Stimulated activated CD8-positive, alpha-beta memory T cell treated with anti-CD3 and anti-CD28 coated beads, Interleukin-7, amount 100 ng/mL, for 1 hour (primary cell): ENCODE results near the gene CDH11.

Experiments used
- DNase-seq, 2 donors: peaks; one replicate each; pipeline ENCODE4 v3.0.0-alpha.2; 2020; ENCODE audit warnings: low read depth in 2 of 2

Gene CDH11, protein sequence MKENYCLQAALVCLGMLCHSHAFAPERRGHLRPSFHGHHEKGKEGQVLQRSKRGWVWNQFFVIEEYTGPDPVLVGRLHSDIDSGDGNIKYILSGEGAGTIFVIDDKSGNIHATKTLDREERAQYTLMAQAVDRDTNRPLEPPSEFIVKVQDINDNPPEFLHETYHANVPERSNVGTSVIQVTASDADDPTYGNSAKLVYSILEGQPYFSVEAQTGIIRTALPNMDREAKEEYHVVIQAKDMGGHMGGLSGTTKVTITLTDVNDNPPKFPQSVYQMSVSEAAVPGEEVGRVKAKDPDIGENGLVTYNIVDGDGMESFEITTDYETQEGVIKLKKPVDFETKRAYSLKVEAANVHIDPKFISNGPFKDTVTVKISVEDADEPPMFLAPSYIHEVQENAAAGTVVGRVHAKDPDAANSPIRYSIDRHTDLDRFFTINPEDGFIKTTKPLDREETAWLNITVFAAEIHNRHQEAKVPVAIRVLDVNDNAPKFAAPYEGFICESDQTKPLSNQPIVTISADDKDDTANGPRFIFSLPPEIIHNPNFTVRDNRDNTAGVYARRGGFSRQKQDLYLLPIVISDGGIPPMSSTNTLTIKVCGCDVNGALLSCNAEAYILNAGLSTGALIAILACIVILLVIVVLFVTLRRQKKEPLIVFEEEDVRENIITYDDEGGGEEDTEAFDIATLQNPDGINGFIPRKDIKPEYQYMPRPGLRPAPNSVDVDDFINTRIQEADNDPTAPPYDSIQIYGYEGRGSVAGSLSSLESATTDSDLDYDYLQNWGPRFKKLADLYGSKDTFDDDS

DNA sequence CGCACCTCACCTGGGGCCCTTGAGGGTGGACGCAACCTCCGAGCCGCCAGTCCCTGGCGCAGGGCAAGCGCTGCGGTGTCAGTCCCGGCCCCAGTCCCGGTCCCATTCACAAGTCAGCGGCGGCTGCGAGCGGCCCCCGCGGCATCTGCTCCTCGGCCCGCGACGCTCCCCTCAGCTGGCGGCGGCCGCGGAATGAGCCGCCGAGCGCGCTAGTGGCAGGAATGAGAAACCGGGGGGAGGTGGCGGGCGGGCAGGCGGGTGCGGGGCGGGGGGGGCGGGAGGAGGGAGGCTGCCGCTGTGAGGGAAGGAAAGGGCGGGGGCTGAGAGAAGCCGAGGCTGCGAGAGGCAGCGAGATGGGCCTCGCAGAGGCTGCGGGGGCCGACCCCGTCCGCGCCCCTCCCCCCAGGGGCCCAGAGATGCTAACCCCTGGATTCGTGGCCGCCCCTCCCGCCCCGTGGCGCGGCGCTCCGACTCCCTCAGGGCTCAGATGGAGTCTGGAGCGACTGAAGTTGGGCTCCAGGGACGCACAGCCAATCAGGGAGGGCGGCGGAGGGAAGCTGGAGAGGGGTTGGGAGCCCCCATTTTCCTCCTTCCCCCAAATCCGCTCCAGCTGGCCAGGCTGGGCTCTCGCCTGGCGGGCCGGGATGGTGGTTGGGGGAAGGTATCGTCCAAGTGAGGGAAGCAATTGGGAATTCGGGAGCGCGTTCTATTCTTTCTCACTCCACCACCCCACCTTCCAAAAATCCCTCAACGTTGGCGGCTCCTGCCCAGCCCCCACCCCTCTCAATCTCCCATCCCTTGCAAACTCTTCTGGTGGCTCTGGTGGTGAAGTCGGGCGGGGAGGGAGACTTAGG is at the start of gene CDH11:
TSS of gene CDH11 (minus strand) at position 194 of the 854 bp plus-strand sequence. CDS start 117,194 bp downstream, outside the sequence.
- DNase-seq = no peak

DNA sequence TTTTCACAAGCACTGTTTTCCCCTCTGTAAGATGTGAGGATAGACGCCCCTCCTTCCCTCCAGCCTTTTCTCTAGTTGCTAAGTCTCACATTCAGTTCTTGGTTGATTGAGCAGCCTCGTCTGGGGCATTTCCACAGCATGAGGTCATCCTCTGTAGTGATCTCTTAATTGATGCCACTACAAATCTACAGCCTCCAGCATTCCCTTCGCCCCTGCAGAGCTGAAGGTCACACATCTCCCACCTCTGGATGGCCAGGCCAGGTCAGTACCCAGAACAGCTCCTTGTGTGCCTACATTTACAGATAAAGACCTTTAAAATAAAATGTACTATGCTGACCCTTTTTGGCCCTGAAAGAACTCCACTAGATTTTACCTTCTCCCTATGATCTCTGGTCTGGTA is 32.5 kb upstream of the CDH11 start:
- no peak for DNase-seq

DNA sequence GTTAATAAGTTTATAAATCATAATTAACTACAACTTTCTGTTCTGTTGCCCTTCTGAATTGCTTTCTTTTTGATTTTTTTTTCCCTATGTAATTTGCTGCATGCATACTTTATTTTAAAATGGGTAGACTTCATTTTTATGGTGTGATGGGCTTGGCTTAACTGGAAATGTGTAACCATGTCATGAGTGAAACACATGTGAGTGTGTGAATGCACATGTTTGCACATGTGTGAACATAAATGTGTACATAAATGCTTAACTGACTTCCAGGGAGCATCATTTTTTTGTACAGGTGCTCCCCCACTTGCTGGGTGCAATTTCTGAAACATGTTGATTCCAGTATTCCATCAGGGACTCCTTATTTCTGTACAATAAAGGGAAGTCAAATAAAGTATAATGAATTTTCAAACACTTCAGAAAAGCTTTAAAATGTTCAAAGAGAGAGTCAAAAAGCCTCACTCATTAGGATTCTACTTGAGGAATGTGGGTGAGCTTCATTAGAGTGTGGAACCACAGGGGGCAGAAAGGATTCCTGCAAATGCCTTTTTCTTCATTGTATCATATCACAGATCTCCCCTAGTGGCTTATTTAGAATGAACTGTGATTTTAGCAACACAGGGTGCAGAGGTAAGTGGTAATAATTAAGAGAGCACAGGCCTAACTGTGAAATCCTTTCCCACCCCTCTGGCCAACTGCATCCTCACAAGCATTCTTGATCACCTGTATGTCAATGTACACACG is 31.7 kb upstream of the CDH11 start:
- no peak for DNase-seq

DNA sequence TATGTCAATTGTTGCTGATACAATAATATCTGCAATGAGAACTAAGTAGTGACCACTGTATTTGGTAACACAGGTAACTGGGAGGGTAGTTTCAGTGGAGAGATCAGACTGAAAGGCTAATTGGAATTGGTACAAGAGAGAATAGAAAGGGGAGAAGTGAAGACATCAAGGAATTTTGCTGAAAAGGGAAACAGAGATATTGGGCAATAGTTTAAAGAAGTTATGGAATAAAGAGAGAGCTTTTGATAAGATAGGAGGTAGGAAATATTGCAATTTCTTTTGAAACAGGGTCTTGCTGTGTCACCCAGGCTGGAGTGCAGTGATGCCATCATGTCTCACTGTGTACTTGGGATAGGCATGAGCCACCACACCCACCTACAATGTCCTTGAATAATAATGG is 26.9 kb upstream of the CDH11 start:
- DNase-seq = no peak

DNA sequence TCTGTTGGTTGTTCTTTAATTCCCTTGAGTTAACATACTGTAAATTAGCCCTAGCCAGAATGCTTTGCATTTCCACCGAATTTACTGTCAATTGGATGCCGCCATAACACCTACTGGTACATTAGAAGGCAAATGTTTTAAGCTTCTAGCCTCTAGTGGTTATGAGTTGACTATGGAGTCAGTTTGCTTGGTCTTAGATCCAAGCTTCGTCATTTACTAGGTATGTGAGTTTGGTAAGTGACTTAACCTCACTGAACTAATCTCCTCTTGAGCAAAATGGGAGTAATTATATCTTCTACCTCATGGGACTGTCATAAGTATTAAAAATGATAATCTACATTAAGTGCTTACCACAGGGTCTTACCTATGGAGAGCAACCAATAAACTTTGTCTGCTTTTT is 20.4 kb upstream of the CDH11 start:
- no peak for DNase-seq

DNA sequence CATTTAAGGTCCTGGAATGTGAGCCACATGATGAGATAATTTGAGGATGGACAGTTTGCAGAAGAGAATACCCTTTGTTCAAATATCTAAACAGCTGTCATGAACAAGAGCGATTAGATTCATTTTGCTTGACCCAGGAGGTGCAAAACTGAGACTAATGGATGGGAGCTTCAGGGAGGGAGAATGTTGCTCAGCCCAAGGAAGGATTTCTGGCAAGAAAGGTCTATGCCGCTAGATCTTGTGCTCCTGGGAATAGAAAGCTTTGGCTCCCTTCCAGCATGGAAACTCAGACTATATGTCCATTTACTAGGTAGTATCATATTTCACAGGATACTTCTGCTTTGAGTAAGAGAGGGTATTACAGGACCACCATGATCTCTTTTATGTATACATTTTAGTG is 14.8 kb upstream of the CDH11 start:
- no peak for DNase-seq

DNA sequence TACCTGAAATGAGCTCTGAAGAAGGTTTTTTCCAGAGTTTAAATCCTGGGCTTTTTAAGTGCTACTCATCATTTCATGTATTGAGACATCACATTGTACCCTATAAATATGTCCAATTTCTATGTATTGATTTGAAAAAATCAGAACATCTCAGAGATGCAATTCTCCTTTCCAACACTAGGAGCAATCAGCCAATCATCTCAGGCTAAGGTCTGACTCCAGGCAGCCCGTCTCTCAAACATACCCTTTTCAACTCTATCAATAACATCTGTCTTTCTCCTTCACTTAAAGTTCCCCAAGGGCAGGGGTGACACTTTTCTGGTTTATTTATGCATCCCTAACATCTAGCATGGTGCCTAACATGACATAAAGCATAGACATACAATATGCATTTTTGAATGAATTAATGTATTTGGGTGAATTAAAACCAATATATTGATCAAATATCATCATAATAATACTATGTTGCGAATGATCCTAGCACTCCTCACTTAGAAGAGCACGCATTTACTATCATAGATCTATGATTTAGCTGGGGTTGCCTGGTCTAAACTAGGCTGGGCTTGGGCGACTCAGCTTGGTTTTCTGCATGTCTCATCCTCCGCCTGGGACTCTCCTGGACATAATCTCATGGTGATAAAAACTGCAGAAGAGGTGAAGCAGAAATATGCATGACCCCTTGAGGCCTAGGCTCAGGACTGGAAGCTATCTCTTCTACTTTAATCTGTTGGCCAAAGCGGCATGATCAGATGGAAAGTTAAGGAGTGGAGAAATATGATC is 5.2 kb upstream of the CDH11 start:
- no peak for DNase-seq

DNA sequence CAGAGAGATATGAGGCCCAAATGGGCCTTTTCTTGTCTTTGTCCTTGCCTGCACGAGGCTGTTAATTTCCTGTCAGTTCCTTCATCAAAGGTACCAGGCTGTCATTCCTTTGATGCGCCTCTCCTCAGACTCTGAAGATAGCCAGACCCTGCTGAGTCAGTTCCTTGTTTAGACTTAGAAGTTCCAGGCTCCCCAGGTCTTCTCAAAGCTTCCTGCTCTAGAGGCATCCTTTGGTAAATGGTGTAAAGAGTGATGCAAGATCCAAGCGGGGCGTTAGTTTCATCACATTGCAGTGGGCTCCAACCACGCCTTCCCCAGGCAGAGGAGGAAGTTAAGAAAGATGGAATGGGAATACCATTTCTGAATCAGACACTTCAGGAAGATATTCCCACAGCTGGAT is 4.0 kb upstream of the CDH11 start:
- DNase-seq = no peak

DNA sequence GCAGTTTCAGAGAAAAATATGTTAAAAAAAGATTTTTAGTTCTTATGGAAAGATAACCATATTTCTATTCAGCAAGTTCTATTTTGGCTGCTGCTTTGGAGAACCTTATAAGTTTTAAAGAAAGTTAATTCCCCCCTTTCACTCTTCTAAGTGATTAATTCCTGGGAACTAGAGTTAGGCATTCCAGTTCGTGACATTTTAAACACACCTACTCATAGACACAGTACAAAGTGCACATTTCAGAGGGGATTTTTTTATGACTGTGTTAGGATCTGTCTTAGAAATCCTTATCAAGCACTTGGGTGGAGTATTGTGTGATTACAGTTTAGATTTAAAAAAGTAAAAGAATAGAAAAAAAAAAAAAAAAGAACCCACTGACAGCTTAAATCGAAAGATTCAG is 3.5 kb upstream of the CDH11 start:
- DNase-seq = no peak

DNA sequence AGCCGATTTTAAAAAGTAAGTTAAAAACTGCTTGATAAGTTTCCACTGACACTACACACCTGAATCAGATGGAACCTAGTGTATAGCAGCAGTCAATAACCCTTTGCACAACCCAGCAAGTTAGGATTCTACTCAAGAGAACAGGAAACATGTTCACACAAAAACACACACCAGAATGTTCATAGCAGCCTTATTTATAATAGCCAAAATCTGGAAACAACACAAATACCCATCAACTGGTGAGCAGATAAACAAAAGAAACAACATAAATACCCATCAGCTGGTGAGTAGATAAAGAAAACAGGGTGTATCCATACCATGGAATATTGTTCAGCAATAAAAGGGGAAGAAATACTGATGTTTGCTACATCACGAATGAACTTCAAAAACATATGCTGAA is 2.7 kb upstream of the CDH11 start:
- DNase-seq = no peak

DNA sequence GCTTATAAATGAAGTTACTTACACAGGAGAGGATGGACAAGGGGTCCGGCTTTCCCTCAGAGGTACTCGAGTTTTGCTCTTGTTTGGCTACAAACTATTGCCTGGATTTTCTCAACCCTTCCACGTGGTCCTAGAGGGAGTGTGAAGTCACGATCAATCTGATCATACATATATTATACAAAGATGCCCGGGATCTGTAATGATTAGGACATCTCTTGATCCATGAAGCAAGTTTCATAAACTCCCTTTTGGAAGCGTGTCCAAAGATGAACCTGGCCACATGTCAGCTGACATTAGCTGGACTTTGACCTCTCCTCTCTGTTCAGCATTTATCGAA is 2.3 kb upstream of the CDH11 start:
- no peak for DNase-seq

DNA sequence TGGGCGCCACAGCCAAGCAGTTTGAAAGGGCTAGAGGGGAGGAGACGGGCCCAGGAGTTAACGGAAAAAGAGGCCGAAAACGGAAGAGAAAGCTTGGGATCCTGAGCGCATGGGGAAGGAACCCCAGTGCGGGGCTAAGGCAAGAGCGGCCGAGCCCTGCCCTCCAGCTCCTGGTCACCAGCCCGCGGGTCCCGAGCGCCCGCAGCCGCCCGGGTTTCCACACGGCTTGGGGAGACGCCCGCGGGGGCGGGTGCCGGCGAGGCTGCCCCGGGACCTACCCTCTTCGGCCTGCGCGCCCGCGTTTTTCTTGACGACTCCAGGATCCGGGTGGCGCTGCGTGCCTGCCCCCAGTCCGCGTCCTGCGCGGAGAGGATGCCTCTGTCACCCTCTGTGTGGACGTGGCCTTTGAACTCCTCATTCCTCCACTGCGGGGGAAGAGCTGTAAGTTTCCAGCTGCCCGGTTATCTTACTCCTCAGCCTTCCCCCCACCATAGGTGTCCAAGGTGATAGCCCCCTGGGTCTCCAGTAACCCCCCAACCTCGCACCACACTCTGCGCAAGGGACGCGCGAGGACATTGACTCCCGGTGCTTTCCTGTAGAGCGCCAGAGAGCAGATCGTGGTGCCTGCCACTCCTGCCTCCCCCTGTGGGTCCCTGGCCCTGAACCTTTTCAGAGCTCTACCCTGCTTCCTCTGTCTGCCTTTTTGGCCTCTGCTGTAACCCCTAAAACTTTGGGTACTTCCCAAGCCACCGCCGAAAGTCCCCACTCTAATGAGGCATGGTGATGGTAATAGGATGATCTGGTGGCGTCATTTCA is 1.7 kb upstream of the CDH11 start:
- no peak for DNase-seq

DNA sequence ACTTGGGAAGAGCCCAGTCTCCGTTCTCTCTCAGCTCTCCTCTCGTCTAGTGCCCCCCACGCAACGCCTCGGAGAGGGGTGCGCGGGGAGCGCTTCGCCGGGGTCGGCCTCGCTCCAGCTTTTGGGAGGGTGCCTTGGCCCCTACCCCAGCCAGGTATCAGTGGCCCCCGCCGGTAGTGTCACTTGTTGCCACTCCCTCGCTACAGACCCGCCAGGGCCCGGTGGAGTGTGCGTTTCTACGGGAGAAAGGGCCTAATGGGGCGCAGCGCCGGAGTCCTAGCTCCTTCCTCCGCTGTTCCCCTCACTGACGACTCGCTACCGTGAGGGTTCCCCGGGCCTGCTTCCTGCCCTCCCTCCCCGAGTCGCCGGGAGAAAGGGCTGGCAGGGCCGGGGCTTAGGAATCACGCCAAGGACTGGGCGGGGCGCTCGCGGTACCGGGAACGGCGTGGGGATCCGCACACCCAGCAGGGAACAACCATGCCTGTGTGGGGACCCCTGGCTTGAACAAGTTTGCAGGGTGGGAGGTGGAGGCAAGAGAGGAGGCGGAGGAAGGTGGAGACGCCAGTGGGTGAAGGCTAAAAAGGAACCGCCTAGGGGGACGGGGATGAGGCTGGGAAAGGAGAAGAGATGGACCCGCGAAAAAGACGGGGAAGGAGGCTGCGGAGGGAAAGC is 997 bp upstream of the CDH11 start:
- DNase-seq = no peak

DNA sequence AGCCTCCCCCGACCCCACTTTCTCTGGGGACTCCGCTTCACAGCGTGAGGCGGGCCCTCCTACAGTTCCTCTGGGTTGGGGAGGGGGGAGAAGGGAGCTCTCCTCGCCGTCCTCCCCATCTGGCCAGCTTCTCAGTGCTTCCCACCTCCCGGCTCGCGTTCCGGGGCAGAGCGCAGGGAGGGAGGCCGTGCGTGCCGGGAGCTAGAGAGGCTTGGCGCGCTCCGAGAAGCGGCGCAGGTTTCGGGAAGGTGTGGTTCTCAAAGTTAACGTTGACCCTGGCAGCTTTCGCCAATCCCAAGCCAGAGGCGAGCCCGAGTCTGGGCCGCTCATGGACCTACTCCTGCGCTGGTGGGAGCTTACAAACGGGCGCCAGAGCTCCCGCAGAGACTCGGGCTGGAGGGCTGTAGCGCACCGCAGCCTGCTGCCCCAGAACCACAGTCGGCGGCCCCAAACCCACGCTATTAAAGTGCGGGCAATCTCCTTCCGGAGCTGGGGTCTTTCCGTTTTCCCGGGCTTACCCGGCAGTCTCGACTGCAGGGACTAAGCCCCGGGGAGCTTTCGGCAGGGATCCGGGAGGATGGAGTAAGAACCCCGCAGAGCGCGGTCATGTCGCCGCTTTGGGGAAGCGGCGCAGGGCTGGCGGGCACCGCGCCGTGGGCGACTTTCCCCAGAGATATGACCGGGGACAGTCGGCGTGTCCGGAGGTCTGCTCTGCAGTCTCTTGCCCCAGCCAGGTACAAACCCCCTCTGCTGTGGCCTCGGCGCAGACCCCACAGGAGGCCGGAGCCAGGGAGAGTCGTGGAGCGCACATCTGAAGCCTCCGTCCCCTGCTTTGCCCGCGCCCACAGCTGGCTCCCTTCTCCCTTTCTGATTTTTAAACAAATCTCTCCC is 787 bp downstream of the CDH11 start:
- DNase-seq = no peak

DNA sequence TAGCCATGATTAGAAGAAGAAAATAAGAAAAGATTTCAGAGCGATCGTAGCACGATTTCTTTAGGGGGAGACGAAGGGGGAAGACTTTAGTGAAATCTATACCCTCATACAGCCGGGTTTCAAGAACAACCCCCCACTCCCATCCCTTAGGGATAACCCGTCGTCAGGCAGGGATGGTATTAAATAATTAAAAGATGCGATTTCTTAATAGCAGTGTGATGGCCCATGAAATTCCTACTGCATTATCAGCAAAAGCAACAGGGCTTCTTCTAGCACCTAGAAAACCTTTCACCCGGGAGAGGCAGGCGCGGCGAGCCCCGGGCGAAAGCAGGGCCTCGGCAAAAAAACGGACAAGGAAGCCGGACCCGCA is 1.4 kb downstream of the CDH11 start:
- DNase-seq = no peak

DNA sequence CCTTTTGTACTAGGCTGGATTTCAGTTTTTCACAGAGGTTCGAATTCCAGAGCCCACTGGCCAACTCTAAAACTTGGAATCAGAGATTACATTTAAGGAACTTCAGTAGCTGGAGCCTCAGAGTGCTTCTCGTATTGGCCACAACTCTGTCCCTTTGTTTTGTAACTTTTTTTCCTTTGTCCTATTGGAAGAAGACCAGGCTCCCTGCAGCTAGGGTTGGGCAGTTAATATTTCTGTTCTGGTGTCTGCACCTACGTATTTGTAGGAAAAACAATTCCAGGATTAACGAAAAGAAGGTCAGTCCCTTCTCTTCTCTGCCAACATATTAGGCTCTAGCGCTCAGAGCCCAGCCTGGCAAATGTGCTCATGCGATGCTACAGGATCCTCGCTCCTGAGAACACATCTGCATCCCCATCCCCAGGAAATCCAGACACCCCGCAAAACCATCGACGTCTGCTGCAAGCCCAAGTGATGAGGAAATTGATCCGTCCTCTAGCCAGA is 1.9 kb downstream of the CDH11 start:
- no peak for DNase-seq

DNA sequence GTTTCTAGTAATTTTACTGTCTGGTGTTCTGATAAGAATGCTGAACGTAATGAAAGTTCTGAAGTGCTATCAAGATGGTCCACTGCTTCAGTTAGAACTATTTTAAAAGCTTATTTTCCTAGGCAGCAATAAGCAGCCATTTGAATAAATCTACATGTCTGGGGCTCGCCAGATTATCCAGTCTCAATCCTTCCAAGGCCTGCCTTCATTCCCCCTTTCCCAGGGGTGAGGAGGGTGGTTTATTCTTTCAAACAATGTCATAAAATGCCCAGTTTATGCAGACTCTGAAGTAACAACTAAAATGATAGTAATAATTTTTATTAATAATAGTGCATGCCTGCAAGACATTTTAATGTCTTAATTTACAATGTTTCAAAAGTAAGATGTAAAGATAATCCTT is 2.4 kb downstream of the CDH11 start:
- DNase-seq = no peak

DNA sequence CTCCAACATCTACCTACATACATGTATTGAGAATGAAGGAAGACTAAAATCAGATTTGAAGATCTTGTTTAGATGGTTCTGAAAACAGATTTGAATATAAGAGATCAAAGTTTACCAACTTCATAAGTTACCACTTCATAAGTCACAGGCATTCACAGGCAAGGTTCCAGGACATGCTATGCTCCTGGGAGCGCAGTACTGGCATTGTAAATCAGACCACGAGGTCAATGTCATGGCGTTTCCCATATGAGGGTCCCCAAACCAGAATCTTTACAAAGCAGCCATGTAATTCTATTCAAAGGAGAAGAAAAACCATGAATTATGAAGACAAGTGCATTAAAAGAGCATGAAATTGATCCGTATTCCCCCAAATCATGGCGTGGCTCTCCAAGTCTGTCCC is 3.0 kb downstream of the CDH11 start:
- no peak for DNase-seq
